Measurements from ENCODE around the gene DCC.

DNA sequence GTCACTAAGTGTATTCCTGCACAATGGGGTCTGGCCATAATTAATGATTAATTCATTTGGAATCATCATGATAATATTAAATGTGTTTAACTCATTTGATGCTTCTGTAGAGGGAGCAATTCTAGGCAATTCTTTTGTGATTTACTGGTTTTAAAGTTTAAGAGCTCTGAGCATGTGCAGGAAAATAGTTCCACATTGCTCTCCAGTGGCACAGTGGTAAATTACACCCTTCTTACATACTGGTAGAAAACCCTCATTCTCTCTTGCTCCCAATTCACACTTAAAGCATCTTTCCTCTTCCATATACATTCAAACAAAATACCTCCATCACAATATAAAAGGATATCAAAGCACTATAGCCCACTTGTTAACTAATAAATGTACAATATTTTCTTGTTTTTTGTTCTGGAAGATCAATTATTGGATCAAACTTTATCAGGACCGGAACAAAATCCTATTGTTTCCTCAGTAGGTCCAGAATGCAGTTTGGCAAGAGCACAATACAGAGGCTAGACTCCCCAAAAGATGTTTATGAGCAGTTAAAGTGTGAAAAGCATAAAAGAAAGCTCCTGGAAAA lies 1040.2 kb downstream of the DCC start:
- TF ChIP-seq POLR2A (IDR thresholded peaks at IDR 0.05): no peak
- TF ChIP-seq, protein P1, sequence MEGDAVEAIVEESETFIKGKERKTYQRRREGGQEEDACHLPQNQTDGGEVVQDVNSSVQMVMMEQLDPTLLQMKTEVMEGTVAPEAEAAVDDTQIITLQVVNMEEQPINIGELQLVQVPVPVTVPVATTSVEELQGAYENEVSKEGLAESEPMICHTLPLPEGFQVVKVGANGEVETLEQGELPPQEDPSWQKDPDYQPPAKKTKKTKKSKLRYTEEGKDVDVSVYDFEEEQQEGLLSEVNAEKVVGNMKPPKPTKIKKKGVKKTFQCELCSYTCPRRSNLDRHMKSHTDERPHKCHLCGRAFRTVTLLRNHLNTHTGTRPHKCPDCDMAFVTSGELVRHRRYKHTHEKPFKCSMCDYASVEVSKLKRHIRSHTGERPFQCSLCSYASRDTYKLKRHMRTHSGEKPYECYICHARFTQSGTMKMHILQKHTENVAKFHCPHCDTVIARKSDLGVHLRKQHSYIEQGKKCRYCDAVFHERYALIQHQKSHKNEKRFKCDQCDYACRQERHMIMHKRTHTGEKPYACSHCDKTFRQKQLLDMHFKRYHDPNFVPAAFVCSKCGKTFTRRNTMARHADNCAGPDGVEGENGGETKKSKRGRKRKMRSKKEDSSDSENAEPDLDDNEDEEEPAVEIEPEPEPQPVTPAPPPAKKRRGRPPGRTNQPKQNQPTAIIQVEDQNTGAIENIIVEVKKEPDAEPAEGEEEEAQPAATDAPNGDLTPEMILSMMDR (IDR thresholded peaks at IDR 0.05): peak in 4 of 5 experiments; percentile 14 to 53 (median 34)
- no peak for TF ChIP-seq EP300 (IDR thresholded peaks at IDR 0.05; ENCODE audit: low read depth)

Measured in transverse colon (tissue), 3 donors.